Lung (tissue), 12 donors: ENCODE measurements around the gene P4HB. TPM values are rescaled to one million over a fixed set of nuclear protein-coding genes. Genes with fewer than 3 reads are reported as not detected.

Source experiments
- ATAC-seq: fragments of 200-7000 bp; cut with Tn5 transposase; one replicate; pipeline ENCODE4 v1.9.1; 2020; ENCODE audit warnings: moderate number of reproducible peaks; ENCODE audit not compliant: insufficient read depth, low FRiP score
- DNase-seq, 3 donors: peaks; one replicate each; pipeline ENCODE4 v3.0.0-alpha.2; 2013 to 2017
- H3K27ac ChIP-seq, 2 donors: one replicate each; pipeline ENCODE4 v1.5.1; 2013; ENCODE audit warnings: mild to moderate bottlenecking in 2 of 2, moderate library complexity in 2 of 2, control low read depth in 1 of 2, inconsistent platforms in 1 of 2, low read depth in 1 of 2, low read length in 1 of 2
- H3K27me3 ChIP-seq, 3 donors: one replicate each; pipeline ENCODE4 v1.5.1; 2013; ENCODE audit warnings: low read length in 2 of 3; ENCODE audit not compliant: control insufficient read depth in 3 of 3, insufficient read depth in 3 of 3
- H3K36me3 ChIP-seq, 4 donors: one replicate each; pipeline ENCODE4 v1.5.1; 2013; ENCODE audit warnings: low read length in 4 of 4, mild to moderate bottlenecking in 1 of 4, moderate library complexity in 1 of 4; ENCODE audit not compliant: control insufficient read depth in 4 of 4, insufficient read depth in 4 of 4
- H3K4me1 ChIP-seq, 5 donors: one replicate each; pipeline ENCODE4 v1.5.1; 2013; ENCODE audit warnings: low read length in 5 of 5, mild to moderate bottlenecking in 2 of 5, moderate library complexity in 1 of 5; ENCODE audit not compliant: control insufficient read depth in 5 of 5, insufficient read depth in 5 of 5
- H3K4me3 ChIP-seq: one replicate; pipeline ENCODE4 v1.5.1; 2013; ENCODE audit warnings: mild to moderate bottlenecking, control low read depth, moderate library complexity
- H3K9ac ChIP-seq, 2 donors: one replicate each; pipeline ENCODE4 v1.5.1; 2013; ENCODE audit warnings: low read length in 2 of 2, control low read depth in 1 of 2; ENCODE audit not compliant: insufficient read depth in 1 of 2
- H3K9me3 ChIP-seq, 4 donors: one replicate each; pipeline ENCODE4 v1.5.1; 2013; ENCODE audit warnings: low read length in 3 of 4, mild to moderate bottlenecking in 1 of 4, moderate library complexity in 1 of 4; ENCODE audit not compliant: control insufficient read depth in 4 of 4, insufficient read depth in 3 of 4
- CTCF ChIP-seq: IDR thresholded peaks from 2 replicates; pipeline ENCODE4 v1.5.1; 2012; ENCODE audit warnings: mild to moderate bottlenecking; ENCODE audit errors: control extremely low read depth, extremely low read depth
- WGBS, 2 donors: extraction: QIAGEN DNeasy Blood & Tissue Kit; methylation state at CpG; one replicate each; pipeline ENCODE4 v1.1.7; 2013; 5-methylcytosine and 5-hydroxymethylcytosine counted together
- polyA plus RNA-seq, 2 donors: library from polyadenylated mRNA; stranded (reverse); fragments of 200-250 nt; gene quantifications; one replicate each; pipeline ENCODE4 v1.2.1, GENCODE V29; 2013
- total RNA-seq, 2 donors: library from RNA; depleted of rRNA in 1 of 2; stranded (reverse); fragments of >200 nt in 1 of 2; gene quantifications; one replicate each; pipeline ENCODE4 v1.2.1, GENCODE V29; 2014 to 2021
- donor health status: control.
- donor health status: control.
- donor health status: Bipolar disorder and iron deficiency.
- donor health status: healthy.
- donor health status: DM: yes; HTN: yes; CAD: no.

The P4HB gene
- total and polyA plus RNA-seq, 4 donors = 356 to 990 (median 779) TPM

GRCh38 chr17:81901167-81902022 is 41.1 kb upstream of the P4HB start:
- WGBS, 2 donors = 55 to 70% methylated on average over 17 to 21 of the region's 21 CpGs
- Histone ChIP-seq H3K4me1 (peaks cover 0 to 10% (median 0%) of the 10 kb centered on the region in 5 donors), H3K27me3 (no peaks in the 10 kb centered on the region), H3K27ac (no peak overlapping the region), H3K4me3 (no peak overlapping the region), H3K9ac (no peak overlapping the region), H3K36me3 (peaks cover 4 to 45% (median 12%) of the 10 kb centered on the region in 4 donors), H3K9me3 (no peaks in the 10 kb centered on the region)
- no peak for ATAC-seq
- no peak for DNase-seq
- TF ChIP-seq CTCF = no peak

GRCh38 chr17:81900181-81900820 is 40.0 kb upstream of the P4HB start:
- no peak overlapping the region for H3K9ac ChIP-seq
- no peak for DNase-seq
- WGBS, 2 donors = 82 to 90% methylated on average over 18 of the region's 18 CpGs
- no peak for ATAC-seq
- peaks cover 0 to 10% (median 0%) of the 10 kb centered on the region in 5 donors for H3K4me1 ChIP-seq
- no peak overlapping the region for H3K27ac ChIP-seq
- no peak for TF ChIP-seq CTCF
- no peak overlapping the region for H3K4me3 ChIP-seq
- H3K9me3 ChIP-seq = no peaks in the 10 kb centered on the region
- no peaks in the 10 kb centered on the region for H3K27me3 ChIP-seq
- peaks cover 9 to 44% (median 15%) of the 10 kb centered on the region in 4 donors for H3K36me3 ChIP-seq

GRCh38 chr17:81899514-81900166 is 39.3 kb upstream of the P4HB start:
- Histone ChIP-seq H3K27me3 (no peaks in the 10 kb centered on the region), H3K4me3 (no peak overlapping the region), H3K9me3 (no peaks in the 10 kb centered on the region), H3K9ac (no peak overlapping the region), H3K4me1 (peaks cover 0 to 10% (median 0%) of the 10 kb centered on the region in 5 donors), H3K36me3 (peaks cover 10 to 41% (median 16%) of the 10 kb centered on the region in 4 donors), H3K27ac (no peak overlapping the region)
- 93 to 94% methylated on average over 22 of the region's 22 CpGs for WGBS, 2 donors
- no peak for ATAC-seq
- DNase-seq = no peak
- TF ChIP-seq CTCF = no peak
